GM18511 (cell line): Measurements from ENCODE around the gene LILRB1.
"Not testable (repeated sequence)": the region's sequence is repeated elsewhere in the genome, so short reads cannot be mapped to it uniquely, and the experiment has no call there.

ENCODE experiments used
- ATAC-seq: cut with Tn5 transposase; IDR thresholded peaks from one replicate; pipeline ENCODE4 v1.9.1; 2021; ENCODE audit warnings: mild to moderate bottlenecking, moderate library complexity; ENCODE audit not compliant: unreplicated experiment

LILRB1 gene

DNA sequence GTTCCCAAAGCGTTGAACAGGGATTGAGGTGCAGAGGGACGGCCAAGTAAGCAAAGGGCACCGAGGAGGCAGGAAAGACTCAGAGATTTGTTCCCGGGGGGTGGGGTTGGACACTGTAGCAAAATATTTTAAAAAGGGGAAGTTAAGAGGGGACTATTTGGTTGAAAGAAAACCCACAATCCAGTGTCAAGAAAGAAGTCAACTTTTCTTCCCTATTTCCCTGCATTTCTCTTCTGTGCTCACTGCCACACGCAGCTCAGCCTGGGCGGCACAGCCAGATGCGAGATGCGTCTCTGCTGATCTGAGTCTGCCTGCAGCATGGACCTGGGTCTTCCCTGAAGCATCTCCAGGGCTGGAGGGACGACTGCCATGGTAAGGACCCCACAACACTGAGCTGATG lies at the start of gene LILRB1:
TSS of gene LILRB1 (plus strand) at position 223 of the 400 bp plus-strand sequence. CDS start 590 bp downstream, outside the sequence.
- not testable (repeated sequence) for ATAC-seq

DNA sequence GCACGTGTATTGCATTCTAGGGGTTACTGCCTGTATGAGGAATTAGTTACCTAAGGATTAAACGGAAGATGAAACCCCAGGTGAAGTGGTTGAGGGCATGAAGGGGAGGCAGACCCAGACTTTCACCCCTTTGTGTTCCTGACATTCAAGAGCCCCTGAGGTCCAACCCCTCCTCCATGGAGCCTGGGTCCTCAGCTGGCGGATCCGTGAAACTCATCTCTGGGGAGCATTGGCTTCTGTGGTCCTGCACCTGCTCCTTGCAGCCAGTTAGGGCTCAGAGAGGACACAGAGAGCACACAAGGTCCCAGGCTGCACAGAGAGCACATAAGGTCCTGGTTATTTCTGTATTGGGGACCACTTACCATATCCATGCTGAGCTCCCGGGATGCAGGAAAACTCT lies 43.9 kb upstream of the LILRB1 start:
- ATAC-seq: no peak

DNA sequence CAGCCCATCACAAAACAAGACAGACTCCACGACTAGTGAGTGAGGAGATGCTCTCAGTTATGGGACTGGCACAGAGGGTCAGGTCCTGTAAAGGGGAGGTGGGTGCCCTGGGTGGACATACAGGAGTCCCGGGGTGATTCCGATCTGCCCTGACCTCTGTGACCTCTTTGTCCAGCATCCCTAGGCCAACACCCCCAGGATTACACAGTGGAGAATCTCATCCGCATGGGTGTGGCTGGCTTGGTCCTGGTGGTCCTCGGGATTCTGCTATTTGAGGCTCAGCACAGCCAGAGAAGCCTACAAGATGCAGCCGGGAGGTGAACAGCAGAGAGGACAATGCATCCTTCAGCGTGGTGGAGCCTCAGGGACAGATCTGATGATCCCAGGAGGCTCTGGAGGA lies 43.3 kb upstream of the LILRB1 start:
- ATAC-seq: no peak

DNA sequence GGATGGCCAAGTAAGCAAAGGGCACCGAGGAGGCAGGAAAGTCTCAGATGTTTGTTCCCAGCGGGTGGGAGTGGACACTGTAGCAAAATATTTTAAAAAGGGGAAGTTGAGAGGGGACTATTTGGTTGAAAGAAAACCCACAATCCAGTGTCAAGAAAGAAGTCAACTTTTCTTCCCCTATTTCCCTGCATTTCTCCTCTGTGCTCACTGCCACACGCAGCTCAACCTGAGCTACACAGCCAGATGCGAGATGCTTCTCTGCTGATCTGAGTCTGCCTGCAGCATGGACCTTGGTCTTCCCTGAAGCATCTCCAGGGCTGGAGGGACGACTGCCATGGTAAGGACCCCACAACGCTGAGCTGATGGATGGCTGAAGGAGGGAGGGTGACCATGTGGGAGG lies 36.8 kb upstream of the LILRB1 start, which contains the start of gene LILRA1:
TSS of gene LILRA1 (plus strand) at position 188 of the 400 bp plus-strand sequence. CDS start 613 bp downstream, outside the sequence.
- not testable (repeated sequence) for ATAC-seq

DNA sequence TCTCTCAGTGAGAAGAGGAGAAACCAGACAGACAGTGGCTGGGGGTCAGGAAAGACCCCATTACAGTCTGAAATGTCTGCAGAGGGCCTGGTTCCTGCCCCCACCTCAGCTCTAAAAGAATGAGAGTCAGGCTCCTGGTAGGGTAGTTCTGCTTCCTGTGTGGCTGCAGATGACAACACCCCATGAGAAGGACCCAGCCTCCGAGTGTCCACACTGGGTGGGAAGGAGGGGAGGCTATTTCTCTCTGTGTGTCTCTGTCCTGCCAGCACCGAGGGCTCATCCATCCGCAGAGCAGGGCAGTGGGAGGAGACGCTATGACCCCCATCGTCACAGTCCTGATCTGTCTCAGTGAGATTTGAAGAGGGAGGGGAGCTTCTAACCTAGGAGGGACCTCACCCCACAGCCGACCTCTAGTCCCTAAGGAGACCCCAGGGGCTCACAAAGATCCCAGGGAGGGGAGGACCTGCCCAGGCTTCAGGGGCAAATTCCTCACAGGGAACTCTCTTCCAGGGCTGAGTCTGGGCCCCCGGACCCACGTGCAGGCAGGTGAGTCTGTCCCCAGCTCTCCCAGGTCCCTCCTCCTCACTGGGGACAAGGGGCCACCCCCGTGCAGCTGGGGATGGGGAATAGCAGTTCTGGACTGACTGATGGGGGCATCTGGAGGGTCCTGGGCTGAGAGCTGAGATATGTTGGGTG lies 36.2 kb upstream of the LILRB1 start:
- ATAC-seq: not testable (repeated sequence)

DNA sequence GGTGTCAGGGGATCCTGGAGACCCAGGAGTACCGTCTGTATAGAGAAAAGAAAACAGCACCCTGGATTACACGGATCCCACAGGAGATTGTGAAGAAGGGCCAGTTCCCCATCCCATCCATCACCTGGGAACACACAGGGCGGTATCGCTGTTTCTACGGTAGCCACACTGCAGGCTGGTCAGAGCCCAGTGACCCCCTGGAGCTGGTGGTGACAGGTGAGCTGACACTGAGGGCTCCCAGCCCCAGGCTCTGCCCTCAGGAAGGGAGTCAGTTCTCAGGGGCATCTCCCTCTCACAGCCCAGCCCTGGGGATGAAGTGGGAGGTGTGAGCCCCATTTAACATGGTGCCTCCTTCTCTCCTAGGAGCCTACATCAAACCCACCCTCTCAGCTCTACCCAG lies 35.5 kb upstream of the LILRB1 start:
- ATAC-seq: no peak

DNA sequence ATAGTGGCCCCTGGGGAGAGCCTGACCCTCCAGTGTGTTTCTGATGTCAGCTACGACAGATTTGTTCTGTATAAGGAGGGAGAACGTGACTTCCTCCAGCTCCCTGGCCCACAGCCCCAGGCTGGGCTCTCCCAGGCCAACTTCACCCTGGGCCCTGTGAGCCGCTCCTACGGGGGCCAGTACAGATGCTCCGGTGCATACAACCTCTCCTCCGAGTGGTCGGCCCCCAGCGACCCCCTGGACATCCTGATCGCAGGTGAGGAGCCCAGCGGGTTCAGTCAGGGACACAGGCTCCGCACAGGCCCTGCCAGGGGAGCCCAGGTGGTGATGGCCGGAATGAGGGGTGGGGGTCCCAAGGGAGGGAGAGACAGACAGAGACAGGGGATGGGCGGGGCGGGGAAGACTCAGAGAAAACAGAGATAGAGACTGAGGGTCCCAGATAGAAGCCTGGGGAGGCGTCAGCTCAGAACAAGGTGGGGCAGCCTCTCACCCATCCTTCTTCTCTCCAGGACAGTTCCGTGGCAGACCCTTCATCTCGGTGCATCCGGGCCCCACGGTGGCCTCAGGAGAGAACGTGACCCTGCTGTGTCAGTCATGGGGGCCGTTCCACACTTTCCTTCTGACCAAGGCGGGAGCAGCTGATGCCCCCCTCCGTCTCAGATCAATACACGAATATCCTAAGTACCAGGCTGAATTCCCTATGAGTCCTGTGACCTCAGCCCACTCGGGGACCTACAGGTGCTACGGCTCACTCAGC lies 34.4 kb upstream of the LILRB1 start:
- not testable (repeated sequence) for ATAC-seq

DNA sequence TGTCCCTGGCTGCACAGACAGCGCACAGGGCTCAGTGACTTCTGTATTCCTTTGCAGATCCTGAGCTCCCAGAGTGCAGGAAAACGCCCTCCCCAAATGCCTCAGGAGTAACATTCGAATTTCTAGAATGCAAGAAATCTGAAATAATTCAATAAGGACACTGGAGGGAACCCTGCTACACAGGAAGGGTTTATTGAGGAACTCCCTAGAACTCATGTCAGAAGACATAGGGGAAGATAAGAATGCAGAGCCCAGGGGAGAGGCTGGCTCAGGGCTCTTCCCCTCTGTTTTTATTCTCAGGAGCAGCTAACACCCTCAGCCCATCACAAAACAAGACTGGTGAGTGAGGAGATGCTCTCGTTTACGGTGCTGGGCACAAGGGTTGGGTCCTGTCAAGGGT lies 30.1 kb upstream of the LILRB1 start:
- ATAC-seq: no peak

DNA sequence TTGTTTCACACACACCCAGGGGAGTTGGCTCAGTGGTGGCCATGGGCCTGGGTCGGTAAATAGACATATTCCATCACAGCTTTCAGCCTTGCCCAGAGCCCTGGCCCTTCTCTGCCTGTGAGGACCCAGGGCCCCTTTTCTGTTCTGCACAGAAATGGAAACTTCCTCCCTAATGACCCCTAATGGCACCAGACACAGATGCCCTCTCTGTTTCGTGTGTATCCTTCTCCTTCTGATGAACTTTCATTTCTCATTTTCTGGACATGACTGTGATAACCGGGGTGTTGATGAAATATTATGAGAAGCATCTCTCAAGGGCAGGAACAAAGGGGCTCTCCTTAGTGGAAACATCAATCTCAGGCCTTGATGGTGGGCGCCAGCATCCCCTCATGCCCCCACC lies 24.1 kb upstream of the LILRB1 start:
- peak; percentile 57 for ATAC-seq

DNA sequence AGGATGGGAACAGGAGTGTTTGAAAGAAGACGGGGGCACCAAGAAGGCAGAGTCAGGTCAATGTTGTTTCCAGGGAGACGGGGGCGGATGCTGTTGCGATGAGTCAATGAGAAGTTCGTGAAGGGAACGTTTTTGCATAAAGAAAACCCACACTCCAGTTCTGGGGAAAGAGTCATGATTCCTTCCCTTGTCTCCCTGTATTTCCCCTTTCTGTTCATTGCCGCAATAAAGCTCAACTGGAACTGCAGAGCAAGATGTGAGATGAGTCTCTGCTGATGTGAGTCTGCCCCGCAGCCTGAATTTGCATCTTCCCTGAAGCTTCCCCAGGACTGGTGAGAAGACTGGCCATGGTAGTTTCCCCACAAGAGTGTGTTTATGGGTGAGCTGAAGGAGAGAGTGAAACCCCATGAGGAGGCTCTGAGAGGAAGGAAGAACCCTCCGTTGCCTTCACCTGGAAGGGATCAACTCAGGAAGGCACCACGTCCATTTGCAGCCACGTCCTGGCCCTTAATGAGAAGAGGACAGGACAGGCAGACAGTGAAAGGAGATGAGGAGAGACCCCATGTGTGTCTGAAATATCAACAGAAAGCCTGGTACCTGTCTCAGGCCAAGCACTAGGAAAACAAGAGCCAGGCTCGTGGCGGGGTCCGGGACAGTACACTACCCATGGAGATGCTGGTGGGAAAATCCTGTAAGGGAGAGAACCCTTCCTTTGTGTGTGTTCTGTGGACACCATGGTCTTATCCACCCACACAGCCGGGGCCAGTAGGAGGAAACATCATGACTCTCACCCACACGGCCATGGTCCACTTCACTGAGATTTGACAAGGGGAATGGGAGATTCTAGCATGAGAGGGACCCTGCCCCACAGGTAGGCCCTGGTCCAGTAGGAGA lies 23.1 kb upstream of the LILRB1 start:
- ATAC-seq: peak; percentile 66

DNA sequence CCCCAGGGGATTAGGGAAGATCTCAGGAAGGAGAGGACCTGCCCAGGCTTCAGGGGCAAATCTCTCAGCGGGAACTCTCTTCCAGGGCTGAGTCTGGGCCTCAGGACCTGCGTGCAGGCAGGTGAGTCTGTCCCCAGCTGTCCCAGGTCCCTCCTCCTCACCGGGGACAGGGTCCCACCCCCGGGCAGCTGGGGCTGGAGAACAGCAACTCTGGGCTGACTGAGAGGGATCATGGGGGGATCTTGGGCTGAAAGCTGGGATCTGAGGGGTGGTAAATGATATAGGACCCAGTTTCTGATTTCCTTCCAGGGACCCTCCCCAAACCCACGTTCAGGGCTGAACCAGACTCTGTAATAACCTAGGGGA lies 22.5 kb upstream of the LILRB1 start:
- no peak for ATAC-seq

DNA sequence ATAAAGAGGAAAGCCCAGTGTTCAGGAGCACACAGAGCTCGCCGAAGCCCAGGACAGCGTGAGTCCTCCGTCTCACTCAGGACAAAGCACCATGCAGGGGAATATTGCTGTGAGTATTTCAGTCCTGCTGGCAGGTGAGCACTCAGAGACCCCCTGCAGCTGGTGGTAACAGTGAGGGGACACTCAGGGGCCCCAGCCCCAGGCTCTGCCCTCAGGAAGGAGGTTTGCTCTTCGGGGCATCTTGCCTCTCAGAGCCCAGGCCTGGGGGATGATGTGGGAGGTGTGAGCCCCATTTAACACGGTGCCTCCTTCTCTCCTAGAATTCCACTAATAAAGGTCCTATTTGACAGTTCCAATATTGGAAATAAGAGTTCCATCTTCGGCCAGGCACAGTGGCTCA lies 22.1 kb upstream of the LILRB1 start:
- ATAC-seq: no peak

DNA sequence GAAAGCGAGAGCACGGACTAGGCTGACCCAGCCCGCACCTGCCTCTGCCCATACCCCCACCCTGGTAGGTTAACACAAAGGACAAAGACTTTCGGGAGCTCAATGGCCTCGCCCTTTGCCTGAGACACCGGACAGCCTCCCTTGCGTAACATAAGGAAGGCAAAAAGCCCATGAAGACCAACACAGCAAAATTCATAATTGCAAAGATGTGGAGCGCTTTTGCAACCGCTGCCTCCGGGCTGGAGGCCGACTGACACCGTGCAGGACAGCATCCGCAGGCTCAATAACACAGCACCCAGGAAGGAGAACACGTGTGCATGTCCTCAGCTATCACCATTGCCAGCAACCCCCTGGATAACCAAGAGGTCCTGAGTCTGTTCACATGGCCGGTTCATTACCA lies 21.5 kb upstream of the LILRB1 start:
- no peak for ATAC-seq

DNA sequence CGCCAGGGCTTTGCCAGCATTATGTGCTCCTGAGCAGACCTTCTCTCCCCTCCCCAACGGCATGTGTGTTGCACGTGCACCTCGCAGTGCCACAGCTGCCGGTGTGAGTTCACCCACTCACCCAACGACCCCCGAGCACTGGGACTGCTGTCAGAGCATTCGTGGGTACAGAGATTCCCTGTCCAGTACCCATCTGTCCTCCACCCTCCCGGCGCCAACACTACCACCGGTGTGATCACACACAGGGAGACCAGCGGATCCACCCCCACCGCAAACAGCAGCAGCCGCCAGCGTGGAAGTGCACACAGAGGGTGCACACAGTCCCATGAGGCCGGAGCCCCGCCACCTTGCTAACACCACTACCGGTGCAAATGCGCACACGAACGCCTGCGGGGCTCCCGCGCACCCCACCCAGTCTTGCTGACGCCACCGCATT lies 20.9 kb upstream of the LILRB1 start:
- no peak for ATAC-seq

DNA sequence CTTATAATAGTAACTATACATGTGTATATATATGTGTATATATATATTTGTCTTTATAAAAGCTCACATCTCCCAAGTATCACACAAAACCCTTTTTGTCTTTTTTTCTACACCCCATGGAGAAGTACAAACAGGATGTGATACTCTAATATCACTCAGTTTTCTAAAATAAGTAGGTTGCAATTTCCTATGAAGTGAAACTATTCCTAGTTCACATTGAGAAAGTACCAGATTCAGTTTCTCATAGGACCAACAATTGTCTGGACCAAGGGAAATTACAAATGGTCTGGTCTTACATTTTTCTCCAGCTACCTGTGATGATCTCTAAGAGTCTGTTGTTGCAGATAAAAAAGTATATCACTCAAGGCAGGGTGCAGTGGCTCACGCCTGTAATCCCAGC lies 17.9 kb upstream of the LILRB1 start:
- no peak for ATAC-seq

DNA sequence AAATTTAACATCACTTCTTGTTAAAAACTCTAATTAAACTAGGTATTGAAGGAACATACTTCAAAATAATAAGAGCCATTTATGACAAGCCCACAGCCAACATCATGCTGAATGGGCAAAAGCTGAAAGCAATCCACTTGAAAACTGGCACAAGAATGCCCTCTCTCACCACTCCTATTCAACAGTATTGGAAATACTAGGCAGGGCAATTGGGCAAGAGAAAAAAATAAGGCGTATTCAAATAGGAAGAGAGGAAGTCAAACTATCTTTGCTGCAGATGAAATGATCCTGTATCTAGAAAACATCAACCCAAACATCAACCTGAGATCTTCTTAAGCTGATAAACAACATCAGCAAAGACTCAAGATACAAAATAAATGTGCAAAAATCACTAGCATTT lies 15.6 kb upstream of the LILRB1 start:
- no peak for ATAC-seq

DNA sequence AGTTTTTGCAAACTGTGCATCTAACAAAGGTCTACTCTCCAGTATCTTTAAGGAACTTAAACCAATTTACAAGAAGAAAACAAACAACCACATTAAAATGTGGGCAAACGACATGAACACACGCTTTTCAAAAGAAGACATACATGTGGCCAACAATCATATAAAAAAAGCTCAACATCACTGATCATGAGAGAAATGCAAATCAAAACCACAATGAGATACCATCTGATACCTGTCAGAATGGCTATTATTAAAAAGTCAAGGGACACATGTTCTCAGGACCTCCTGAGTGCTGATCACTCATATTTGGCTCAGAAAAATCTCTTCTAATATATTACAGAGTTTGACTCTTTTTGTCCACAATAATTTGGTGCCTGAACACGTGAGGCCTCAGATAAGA lies 14.2 kb upstream of the LILRB1 start:
- peak; percentile 25 for ATAC-seq

DNA sequence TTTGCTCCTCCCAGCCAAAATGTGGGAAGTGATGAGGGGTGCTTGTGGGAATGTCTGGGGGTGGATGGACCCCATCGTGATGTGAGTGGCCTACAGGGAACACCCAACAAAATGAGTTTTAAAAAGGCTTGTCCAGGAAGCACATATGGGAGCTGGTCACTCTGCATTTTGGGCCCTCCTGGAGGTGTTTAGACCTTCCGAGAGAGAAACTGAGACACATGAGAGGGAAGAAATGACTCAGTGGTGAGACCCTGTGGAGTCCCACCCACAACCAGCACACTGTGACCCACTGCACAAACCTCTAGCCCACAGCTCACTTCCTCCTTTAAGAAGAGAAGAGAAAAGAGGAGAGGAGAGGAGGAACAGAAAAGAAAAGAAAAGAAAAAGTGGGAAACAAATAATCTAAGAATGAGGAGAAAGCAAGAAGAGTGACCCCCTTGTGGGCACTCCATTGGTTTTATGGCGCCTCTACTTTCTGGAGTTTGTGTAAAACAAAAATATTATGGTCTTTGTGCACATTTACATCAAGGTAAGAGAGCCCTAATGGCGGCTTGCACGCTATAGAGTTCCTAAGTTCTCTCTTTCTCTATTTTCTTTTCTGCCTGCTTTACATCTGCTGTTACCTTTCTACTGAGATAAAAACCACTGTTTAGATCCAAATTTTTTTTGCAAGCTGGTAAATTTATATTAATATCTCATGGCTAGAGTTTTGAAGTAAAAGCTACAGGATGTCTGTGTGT lies 13.3 kb upstream of the LILRB1 start:
- ATAC-seq: peak; percentile 78

DNA sequence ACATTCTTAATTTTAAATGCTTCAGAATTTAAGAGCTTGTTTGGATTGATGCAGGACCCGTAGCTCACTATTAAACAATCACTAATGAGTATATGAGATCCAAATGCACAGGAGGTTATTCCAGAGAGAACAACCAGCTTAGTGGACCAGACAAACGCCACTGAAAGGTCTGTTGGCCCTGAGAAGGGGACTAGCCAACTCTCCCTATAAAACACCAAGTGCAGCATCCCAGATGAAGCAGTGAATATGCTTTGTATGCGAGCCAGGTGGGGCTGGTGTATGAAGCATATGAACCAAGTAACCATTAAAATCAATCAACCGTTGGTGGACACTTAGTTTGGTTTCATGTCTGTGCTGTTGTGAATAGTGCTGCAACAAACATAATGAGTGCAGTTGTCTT lies 9.8 kb upstream of the LILRB1 start:
- ATAC-seq: no peak

DNA sequence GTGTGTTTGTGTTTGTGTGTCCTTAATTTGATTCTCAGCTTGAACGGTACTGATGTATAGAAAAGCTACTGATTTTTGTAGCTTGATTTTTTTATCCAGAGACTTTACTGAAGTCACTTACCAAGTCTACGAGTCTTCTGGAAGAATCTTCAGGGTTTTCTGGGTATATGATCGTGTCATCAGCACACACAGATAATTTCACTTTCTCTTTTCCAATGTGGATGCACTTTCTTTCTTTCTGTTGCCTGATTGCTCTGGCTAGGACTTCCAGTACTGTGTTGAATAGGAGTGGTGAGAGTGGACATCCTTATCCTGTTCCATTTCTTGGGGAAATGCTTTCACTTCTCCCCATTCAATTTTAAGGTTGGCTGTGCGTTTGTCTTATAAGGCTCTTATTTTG lies 7.9 kb upstream of the LILRB1 start:
- no peak for ATAC-seq

DNA sequence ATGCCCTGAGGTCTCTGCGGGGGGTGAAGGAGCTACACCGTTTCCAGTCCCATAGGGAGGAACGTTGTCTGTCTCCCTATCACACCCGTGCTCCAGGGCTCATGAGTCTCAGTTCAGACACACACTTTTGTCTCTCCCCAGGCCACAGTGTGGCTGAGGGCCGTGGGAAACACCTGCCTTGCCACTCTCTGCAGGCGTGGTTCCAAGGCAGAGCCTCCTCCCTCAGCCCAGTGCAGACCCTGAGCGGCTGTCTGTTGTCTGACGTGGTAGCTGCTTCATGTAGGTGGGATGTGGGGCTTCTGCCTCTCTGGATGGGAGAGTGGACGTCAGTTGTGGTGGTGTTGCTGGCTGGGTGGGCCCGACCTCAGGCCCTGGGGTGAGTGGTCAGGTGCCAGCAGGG lies 6.0 kb upstream of the LILRB1 start:
- ATAC-seq: not testable (repeated sequence)
